ENCODE measurements around the gene KCNQ1. TPM values are rescaled to one million over a fixed set of nuclear protein-coding genes. Genes with fewer than 3 reads are reported as not detected.

Gene KCNQ1
- total and polyA plus RNA-seq, 2 donors = 6.3 to 9.1 TPM

GRCh38 chr11:2590965-2591754 is 146.4 kb downstream of the KCNQ1 start:
- Histone ChIP-seq H3K27ac (ENCODE audit: low read depth) (no peak overlapping the region), H3K4me1 (ENCODE audit: insufficient read depth) (no peaks in the 10 kb centered on the region), H3K4me3 (ENCODE audit: low read depth, low read length) (no peak overlapping the region), H3K36me3 (ENCODE audit: insufficient read depth) (no peaks in the 10 kb centered on the region)
- WGBS = 90% methylated on average over 28 of the region's 28 CpGs
- no peak for DNase-seq (ENCODE audit: extremely low spot score)

GRCh38 chr11:2591805-2592204 is 147.0 kb downstream of the KCNQ1 start:
- no peak overlapping the region for H3K27ac ChIP-seq (ENCODE audit: low read depth)
- H3K36me3 ChIP-seq (ENCODE audit: insufficient read depth) = no peaks in the 10 kb centered on the region
- no peak overlapping the region for H3K4me3 ChIP-seq (ENCODE audit: low read depth, low read length)
- H3K4me1 ChIP-seq (ENCODE audit: insufficient read depth) = no peaks in the 10 kb centered on the region
- WGBS = 93% methylated on average over 10 of the region's 10 CpGs
- no peak for DNase-seq (ENCODE audit: extremely low spot score)

- Histone ChIP-seq H3K36me3 (ENCODE audit: insufficient read depth) (no peaks in the 10 kb centered on the region), H3K4me1 (ENCODE audit: insufficient read depth) (no peaks in the 10 kb centered on the region), H3K4me3 (ENCODE audit: low read depth, low read length) (no peak overlapping the region), H3K27ac (ENCODE audit: low read depth) (no peak overlapping the region)
- DNase-seq (ENCODE audit: extremely low spot score) = no peak
- WGBS = 96% methylated on average over 16 of the region's 16 CpGs
Measured at GRCh38 chr11:2592559-2593392, 148.0 kb downstream of the KCNQ1 start.

- 92% methylated on average over 15 of the region's 15 CpGs for WGBS
- DNase-seq (ENCODE audit: extremely low spot score) = no peak
Measured at GRCh38 chr11:2593393-2593950, 148.7 kb downstream of the KCNQ1 start.

GRCh38 chr11:2594267-2594666 is 149.5 kb downstream of the KCNQ1 start:
- Histone ChIP-seq H3K27ac (ENCODE audit: low read depth) (no peak overlapping the region), H3K4me3 (ENCODE audit: low read depth, low read length) (no peak overlapping the region), H3K36me3 (ENCODE audit: insufficient read depth) (no peaks in the 10 kb centered on the region), H3K4me1 (ENCODE audit: insufficient read depth) (no peaks in the 10 kb centered on the region)
- DNase-seq (ENCODE audit: extremely low spot score) = no peak
- 95% methylated on average over 1 of the region's 1 CpG for WGBS

More at GRCh38 chr11:2593393-2593950, 148.7 kb downstream of the KCNQ1 start:
- H3K4me1 ChIP-seq (ENCODE audit: insufficient read depth) = no peaks in the 10 kb centered on the region
- no peaks in the 10 kb centered on the region for H3K36me3 ChIP-seq (ENCODE audit: insufficient read depth)
- no peak overlapping the region for H3K4me3 ChIP-seq (ENCODE audit: low read depth, low read length)
- no peak overlapping the region for H3K27ac ChIP-seq (ENCODE audit: low read depth)

GRCh38 chr11:2595204-2595603 is 150.4 kb downstream of the KCNQ1 start:
- no peak overlapping the region for H3K27ac ChIP-seq (ENCODE audit: low read depth)
- H3K36me3 ChIP-seq (ENCODE audit: insufficient read depth) = no peaks in the 10 kb centered on the region
- H3K4me1 ChIP-seq (ENCODE audit: insufficient read depth) = no peaks in the 10 kb centered on the region
- WGBS = 94% methylated on average over 3 of the region's 3 CpGs
- no peak overlapping the region for H3K4me3 ChIP-seq (ENCODE audit: low read depth, low read length)
- no peak for DNase-seq (ENCODE audit: extremely low spot score)

GRCh38 chr11:2599561-2600189 is 154.9 kb downstream of the KCNQ1 start:
- Histone ChIP-seq H3K27ac (ENCODE audit: low read depth) (no peak overlapping the region), H3K36me3 (ENCODE audit: insufficient read depth) (no peaks in the 10 kb centered on the region), H3K4me3 (ENCODE audit: low read depth, low read length) (no peak overlapping the region), H3K4me1 (ENCODE audit: insufficient read depth) (no peaks in the 10 kb centered on the region)
- DNase-seq (ENCODE audit: extremely low spot score) = peak; percentile 33
- 78% methylated on average over 8 of the region's 8 CpGs for WGBS

GRCh38 chr11:2609345-2609744 is 164.5 kb downstream of the KCNQ1 start:
- WGBS = 90% methylated on average over 2 of the region's 2 CpGs
- no peak for DNase-seq (ENCODE audit: extremely low spot score)
- Histone ChIP-seq H3K36me3 (ENCODE audit: insufficient read depth) (no peaks in the 10 kb centered on the region), H3K27ac (ENCODE audit: low read depth) (no peak overlapping the region), H3K4me3 (ENCODE audit: low read depth, low read length) (no peak overlapping the region), H3K4me1 (ENCODE audit: insufficient read depth) (no peaks in the 10 kb centered on the region)

- no peaks in the 10 kb centered on the region for H3K4me1 ChIP-seq (ENCODE audit: insufficient read depth)
- no peak for DNase-seq (ENCODE audit: extremely low spot score)
- 77% methylated on average over 4 of the region's 4 CpGs for WGBS
- H3K27ac ChIP-seq (ENCODE audit: low read depth) = no peak overlapping the region
- no peak overlapping the region for H3K4me3 ChIP-seq (ENCODE audit: low read depth, low read length)
- no peaks in the 10 kb centered on the region for H3K36me3 ChIP-seq (ENCODE audit: insufficient read depth)
Measured at GRCh38 chr11:2612884-2613571, 168.2 kb downstream of the KCNQ1 start.

- DNase-seq (ENCODE audit: extremely low spot score) = no peak
- no peak overlapping the region for H3K4me3 ChIP-seq (ENCODE audit: low read depth, low read length)
- no peak overlapping the region for H3K27ac ChIP-seq (ENCODE audit: low read depth)
- H3K4me1 ChIP-seq (ENCODE audit: insufficient read depth) = no peaks in the 10 kb centered on the region
- WGBS = 24% methylated on average over 3 of the region's 3 CpGs
- no peaks in the 10 kb centered on the region for H3K36me3 ChIP-seq (ENCODE audit: insufficient read depth)
Measured at GRCh38 chr11:2621894-2622293, 177.1 kb downstream of the KCNQ1 start.

- Histone ChIP-seq H3K4me3 (ENCODE audit: low read depth, low read length) (no peak overlapping the region), H3K36me3 (ENCODE audit: insufficient read depth) (no peaks in the 10 kb centered on the region), H3K4me1 (ENCODE audit: insufficient read depth) (no peaks in the 10 kb centered on the region), H3K27ac (ENCODE audit: low read depth) (no peak overlapping the region)
- no peak for DNase-seq (ENCODE audit: extremely low spot score)
- 59% methylated on average over 3 of the region's 3 CpGs for WGBS
Measured at GRCh38 chr11:2625183-2625582, 180.4 kb downstream of the KCNQ1 start.

- DNase-seq (ENCODE audit: extremely low spot score) = no peak
- Histone ChIP-seq H3K36me3 (ENCODE audit: insufficient read depth) (no peaks in the 10 kb centered on the region), H3K4me3 (ENCODE audit: low read depth, low read length) (no peak overlapping the region), H3K4me1 (ENCODE audit: insufficient read depth) (no peaks in the 10 kb centered on the region), H3K27ac (ENCODE audit: low read depth) (no peak overlapping the region)
- 88% methylated on average over 1 of the region's 1 CpG for WGBS
Measured at GRCh38 chr11:2630679-2631078, 185.9 kb downstream of the KCNQ1 start.

- no peak for DNase-seq (ENCODE audit: extremely low spot score)
- H3K4me1 ChIP-seq (ENCODE audit: insufficient read depth) = no peaks in the 10 kb centered on the region
- no peak overlapping the region for H3K27ac ChIP-seq (ENCODE audit: low read depth)
- no peaks in the 10 kb centered on the region for H3K36me3 ChIP-seq (ENCODE audit: insufficient read depth)
- 59% methylated on average over 1 of the region's 1 CpG for WGBS
- H3K4me3 ChIP-seq (ENCODE audit: low read depth, low read length) = no peak overlapping the region
Measured at GRCh38 chr11:2631161-2631560, 186.4 kb downstream of the KCNQ1 start.

Data from urinary bladder (tissue), 4 donors.